ENCODE data around the gene JARID2.

GRCh38 chr6:15387118-15387517 lies 141.2 kb downstream of the JARID2 start:
- no peak for TF ChIP-seq POLR2A (IDR thresholded peaks at IDR 0.05)
- no peak for TF ChIP-seq CTCF (IDR thresholded peaks at IDR 0.05)

Measured in thyroid gland (tissue), 4 donors.